C4-2B (cell line): Measurements from ENCODE around the gene CHCHD10.
A peak's percentile ranks its signal among the peaks of the same experiment; 100 is the strongest.

Source experiments
- H3K27ac ChIP-seq: fragments of 450-650 bp; 2 replicates; pipeline ENCODE4 v1.5.1; 2017
- CTCF ChIP-seq: fragments of 450-650 bp; conservative IDR thresholded peaks from 2 replicates; pipeline ENCODE4 v1.5.1; 2017; ENCODE audit warnings: mild to moderate bottlenecking
- ZFX ChIP-seq: fragments of 450-650 bp; IDR thresholded peaks from 2 replicates; pipeline ENCODE4 v1.6.1; 2017

The CHCHD10 gene

GRCh38 chr22:23720855-23721254 lies 46.9 kb downstream of the CHCHD10 start:
- no peak for TF ChIP-seq ZFX
- TF ChIP-seq CTCF: no peak
- no peak overlapping the region for H3K27ac ChIP-seq

- no peak for TF ChIP-seq ZFX
- no peak for TF ChIP-seq CTCF
- H3K27ac ChIP-seq: no peak overlapping the region
These were observed 49.2 kb downstream of the CHCHD10 start for GRCh38 chr22:23718371-23719165.

- TF ChIP-seq CTCF (no peak), ZFX (peak; percentile 81)
- H3K27ac ChIP-seq: peak overlapping the region; percentile 84
These were observed 50.7 kb downstream of the CHCHD10 start for GRCh38 chr22:23716811-23717801.
